ENCODE results near the gene KDM8. TPM values are rescaled to one million over a fixed set of nuclear protein-coding genes. Genes with fewer than 3 reads are reported as not detected.

Gene KDM8
- total and polyA plus RNA-seq, 9 of the 15 experiments (the other 6 are each of a cell fraction or from before 2014, with no cell fraction given), result 0.61 to 9.1 (median 5.4) TPM

DNA sequence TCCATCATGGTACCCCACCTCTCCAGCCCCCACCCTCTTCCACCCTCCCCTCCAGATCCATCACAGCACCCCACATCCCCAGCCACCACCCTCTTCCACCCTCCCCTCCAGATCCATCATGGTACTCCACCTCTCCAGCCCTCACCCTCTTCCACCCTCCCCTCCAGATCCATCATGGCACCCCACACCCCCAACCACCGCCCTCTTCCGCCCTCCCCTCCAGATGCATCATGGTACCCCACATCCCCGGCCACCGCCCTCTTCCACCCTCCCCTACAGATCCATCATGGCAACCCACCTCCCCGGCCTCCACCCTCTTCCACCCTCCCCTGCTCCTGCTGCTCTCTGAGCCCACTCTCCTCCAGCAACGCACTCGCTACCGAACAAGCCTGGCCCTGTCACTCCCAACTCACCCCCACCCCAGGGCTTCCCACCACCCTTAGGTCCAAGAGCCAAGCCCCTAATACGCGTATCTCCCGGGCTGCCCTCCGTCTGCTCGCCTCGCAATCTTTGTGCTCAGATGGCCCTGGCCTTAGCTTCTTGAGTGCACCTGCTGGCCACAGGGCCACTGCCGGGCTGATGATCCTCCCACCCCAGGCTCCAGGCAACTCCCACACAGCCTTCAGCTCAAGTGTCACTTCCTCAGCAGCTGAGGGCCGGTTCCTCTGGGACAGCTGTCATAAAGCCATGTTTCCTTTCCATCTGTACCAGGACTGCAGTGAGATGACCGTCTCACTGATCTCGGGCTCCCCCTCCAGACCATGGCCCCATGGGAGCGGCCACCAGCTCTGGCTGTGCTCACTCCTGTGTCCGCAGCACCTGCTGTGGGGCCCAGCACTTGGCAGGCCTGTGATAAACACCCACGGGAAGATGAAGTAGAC is 25.5 kb downstream of the KDM8 start (continued):
- TF ChIP-seq, protein P1, sequence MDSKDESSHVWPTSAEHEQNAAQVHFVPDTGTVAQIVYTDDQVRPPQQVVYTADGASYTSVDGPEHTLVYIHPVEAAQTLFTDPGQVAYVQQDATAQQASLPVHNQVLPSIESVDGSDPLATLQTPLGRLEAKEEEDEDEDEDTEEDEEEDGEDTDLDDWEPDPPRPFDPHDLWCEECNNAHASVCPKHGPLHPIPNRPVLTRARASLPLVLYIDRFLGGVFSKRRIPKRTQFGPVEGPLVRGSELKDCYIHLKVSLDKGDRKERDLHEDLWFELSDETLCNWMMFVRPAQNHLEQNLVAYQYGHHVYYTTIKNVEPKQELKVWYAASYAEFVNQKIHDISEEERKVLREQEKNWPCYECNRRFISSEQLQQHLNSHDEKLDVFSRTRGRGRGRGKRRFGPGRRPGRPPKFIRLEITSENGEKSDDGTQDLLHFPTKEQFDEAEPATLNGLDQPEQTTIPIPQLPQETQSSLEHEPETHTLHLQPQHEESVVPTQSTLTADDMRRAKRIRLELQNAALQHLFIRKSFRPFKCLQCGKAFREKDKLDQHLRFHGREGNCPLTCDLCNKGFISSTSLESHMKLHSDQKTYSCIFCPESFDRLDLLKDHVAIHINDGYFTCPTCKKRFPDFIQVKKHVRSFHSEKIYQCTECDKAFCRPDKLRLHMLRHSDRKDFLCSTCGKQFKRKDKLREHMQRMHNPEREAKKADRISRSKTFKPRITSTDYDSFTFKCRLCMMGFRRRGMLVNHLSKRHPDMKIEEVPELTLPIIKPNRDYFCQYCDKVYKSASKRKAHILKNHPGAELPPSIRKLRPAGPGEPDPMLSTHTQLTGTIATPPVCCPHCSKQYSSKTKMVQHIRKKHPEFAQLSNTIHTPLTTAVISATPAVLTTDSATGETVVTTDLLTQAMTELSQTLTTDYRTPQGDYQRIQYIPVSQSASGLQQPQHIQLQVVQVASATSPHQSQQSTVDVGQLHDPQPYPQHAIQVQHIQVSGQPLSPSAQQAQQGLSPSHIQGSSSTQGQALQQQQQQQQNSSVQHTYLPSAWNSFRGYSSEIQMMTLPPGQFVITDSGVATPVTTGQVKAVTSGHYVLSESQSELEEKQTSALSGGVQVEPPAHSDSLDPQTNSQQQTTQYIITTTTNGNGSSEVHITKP (IDR thresholded peaks at IDR 0.05; ENCODE audit: partially characterized antibody), result peak; percentile 97
- TF ChIP-seq, protein P2, sequence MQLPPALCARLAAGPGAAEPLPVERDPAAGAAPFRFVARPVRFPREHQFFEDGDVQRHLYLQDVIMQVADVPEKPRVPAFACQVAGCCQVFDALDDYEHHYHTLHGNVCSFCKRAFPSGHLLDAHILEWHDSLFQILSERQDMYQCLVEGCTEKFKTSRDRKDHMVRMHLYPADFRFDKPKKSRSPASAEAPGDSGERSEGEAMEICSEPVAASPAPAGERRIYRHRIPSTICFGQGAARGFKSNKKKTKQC (CRISPR knock-in tag; IDR thresholded peaks at IDR 0.05), result no peak
- TF ChIP-seq, protein P3, sequence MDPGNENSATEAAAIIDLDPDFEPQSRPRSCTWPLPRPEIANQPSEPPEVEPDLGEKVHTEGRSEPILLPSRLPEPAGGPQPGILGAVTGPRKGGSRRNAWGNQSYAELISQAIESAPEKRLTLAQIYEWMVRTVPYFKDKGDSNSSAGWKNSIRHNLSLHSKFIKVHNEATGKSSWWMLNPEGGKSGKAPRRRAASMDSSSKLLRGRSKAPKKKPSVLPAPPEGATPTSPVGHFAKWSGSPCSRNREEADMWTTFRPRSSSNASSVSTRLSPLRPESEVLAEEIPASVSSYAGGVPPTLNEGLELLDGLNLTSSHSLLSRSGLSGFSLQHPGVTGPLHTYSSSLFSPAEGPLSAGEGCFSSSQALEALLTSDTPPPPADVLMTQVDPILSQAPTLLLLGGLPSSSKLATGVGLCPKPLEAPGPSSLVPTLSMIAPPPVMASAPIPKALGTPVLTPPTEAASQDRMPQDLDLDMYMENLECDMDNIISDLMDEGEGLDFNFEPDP (CRISPR knock-in tag; IDR thresholded peaks at IDR 0.05), result no peak
- TF ChIP-seq CTBP1 (IDR thresholded peaks at IDR 0.05; ENCODE audit: borderline replicate concordance) (peak; percentile 24; the same call in 1 of the 2 replicates), ZNF239 (CRISPR knock-in tag; IDR thresholded peaks at IDR 0.05) (no peak), ZNF57 (CRISPR knock-in tag; IDR thresholded peaks at IDR 0.05) (no peak), GATAD2B (IDR thresholded peaks at IDR 0.05; ENCODE audit: borderline replicate concordance) (no peak), NR2C2 (CRISPR knock-in tag; IDR thresholded peaks at IDR 0.05) (no peak), NR2C2 (tag; IDR thresholded peaks at IDR 0.05) (no peak), HNRNPH1 (optimal IDR thresholded peaks at IDR 0.05; ENCODE audit: low read depth, low read length) (no peak), SOX6 (IDR thresholded peaks at IDR 0.05) (peak; percentile 30; the same call in 1 of the 2 replicates), TCF3 (CRISPR knock-in tag; IDR thresholded peaks at IDR 0.05) (peak; percentile 66)

All from K562 (cell line).